Measurements from ENCODE around the gene S100A16.
"Not testable (repeated sequence)": the region's sequence is repeated elsewhere in the genome, so short reads cannot be mapped to it uniquely, and the experiment has no call there.

The S100A16 gene

DNA sequence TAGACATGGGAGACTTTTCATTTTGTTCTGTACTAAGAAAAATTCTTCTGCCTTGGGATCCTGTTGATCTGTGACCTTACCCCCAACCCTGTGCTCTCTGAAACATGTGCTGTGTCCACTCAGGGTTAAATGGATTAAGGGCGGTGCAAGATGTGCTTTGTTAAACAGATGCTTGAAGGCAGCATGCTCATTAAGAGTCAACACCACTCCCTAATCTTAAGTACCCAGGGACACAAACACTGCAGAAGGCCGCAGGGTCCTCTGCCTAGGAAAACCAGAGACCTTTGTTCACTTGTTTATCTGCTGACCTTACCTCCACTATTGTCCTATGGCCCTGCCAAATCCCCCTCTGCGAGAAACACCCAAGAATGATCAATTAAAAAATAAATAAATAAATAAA, 29.4 kb downstream of the S100A16 start:
- WGBS (ENCODE audit: extremely low coverage, insufficient coverage, low lambda C conversion rate): no CpG with 5 or more reads among the region's 3 CpGs
- not testable (repeated sequence) for H2BK15ac ChIP-seq (replicated peaks; ENCODE audit: low read depth); H2BK120ac ChIP-seq (ENCODE audit: low read depth, low read length); H4K8ac ChIP-seq (ENCODE audit: low read depth, low read length); H2BK5ac ChIP-seq (ENCODE audit: low read length); H3K23ac ChIP-seq (ENCODE audit: low read length); DNase-seq; H3K9ac ChIP-seq (ENCODE audit: low read length); H3K79me2 ChIP-seq (ENCODE audit: control insufficient read depth, insufficient read depth, low read length); H3K27ac ChIP-seq (ENCODE audit: low read depth, low read length); H3K27me3 ChIP-seq (ENCODE audit: insufficient read depth, low read length, poor library complexity); H3K4me3 ChIP-seq (ENCODE audit: low read length); H3K4ac ChIP-seq (ENCODE audit: low read depth, low read length); H3K56ac ChIP-seq (ENCODE audit: low read length); H3K18ac ChIP-seq (ENCODE audit: low read length); H3K4me1 ChIP-seq (ENCODE audit: control insufficient read depth, low read depth, low read length); H3K36me3 ChIP-seq (ENCODE audit: control insufficient read depth, insufficient read depth, low read length); H3K79me1 ChIP-seq (ENCODE audit: low read length); H4K5ac ChIP-seq (ENCODE audit: low read length); H3K4me2 ChIP-seq (ENCODE audit: low read length); H2AK5ac ChIP-seq (ENCODE audit: low read length)

DNA sequence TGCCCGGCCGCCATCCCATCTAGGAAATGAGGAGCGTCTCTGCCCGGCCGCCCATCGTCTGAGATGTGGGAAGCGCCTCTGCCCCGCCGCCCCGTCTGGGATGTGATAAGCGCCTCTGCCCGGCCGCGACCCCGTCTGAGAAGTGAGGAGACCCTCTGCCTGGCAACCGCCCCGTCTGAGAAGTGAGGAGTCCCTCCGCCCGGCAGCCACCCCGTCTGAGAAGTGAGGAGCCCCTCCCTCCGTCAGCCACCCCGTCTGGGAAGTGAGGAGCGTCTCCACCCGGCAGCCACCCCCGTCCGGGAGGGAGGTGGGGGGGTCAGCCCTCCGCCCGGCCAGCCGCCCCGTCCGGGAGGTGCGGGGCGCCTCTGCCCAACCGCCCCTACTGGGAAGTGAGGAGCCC, 30.1 kb downstream of the S100A16 start:
- H3K27me3 ChIP-seq (ENCODE audit: insufficient read depth, low read length, poor library complexity); H3K4me3 ChIP-seq (ENCODE audit: low read length); H2BK15ac ChIP-seq (replicated peaks; ENCODE audit: low read depth); H3K18ac ChIP-seq (ENCODE audit: low read length); H2BK5ac ChIP-seq (ENCODE audit: low read length); H3K79me2 ChIP-seq (ENCODE audit: control insufficient read depth, insufficient read depth, low read length); H3K56ac ChIP-seq (ENCODE audit: low read length); H2AK5ac ChIP-seq (ENCODE audit: low read length); H3K23ac ChIP-seq (ENCODE audit: low read length); H3K27ac ChIP-seq (ENCODE audit: low read depth, low read length); DNase-seq; H2BK120ac ChIP-seq (ENCODE audit: low read depth, low read length); H4K5ac ChIP-seq (ENCODE audit: low read length); H4K8ac ChIP-seq (ENCODE audit: low read depth, low read length); H3K9ac ChIP-seq (ENCODE audit: low read length); H3K4me1 ChIP-seq (ENCODE audit: control insufficient read depth, low read depth, low read length); H3K79me1 ChIP-seq (ENCODE audit: low read length); H3K4ac ChIP-seq (ENCODE audit: low read depth, low read length); H3K36me3 ChIP-seq (ENCODE audit: control insufficient read depth, insufficient read depth, low read length); H3K4me2 ChIP-seq (ENCODE audit: low read length): not testable (repeated sequence)
- no CpG with 5 or more reads among the region's 34 CpGs for WGBS (ENCODE audit: extremely low coverage, insufficient coverage, low lambda C conversion rate)

DNA sequence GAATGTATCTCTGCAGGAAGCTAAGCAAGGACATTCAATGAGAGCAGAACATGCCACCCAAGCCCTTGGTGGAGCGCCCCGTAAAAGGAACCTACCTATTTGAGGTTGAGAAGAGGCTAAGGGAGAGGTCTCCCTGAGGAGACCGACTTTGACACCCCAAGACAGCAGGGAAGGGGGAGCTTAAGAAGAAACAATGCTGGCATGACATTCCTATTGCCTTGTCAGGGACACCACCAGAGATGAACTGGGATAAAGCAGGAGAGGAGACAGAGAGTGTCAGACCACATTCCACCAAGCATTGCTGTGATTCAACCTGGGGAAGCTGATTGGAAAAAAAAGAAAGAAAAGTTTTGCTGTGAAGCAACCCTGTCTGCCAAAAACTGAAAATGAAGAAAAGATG, 34.0 kb downstream of the S100A16 start:
- WGBS (ENCODE audit: extremely low coverage, insufficient coverage, low lambda C conversion rate): no CpG with 5 or more reads among the region's 3 CpGs
- H3K36me3 ChIP-seq (ENCODE audit: control insufficient read depth, insufficient read depth, low read length): no peaks in the 10 kb centered on the region
- H3K9ac ChIP-seq (ENCODE audit: low read length): no peak overlapping the region
- H3K56ac ChIP-seq (ENCODE audit: low read length): peak overlapping the region; percentile 73
- H2BK120ac ChIP-seq (ENCODE audit: low read depth, low read length): no peak overlapping the region
- no peak overlapping the region for H4K5ac ChIP-seq (ENCODE audit: low read length)
- peak overlapping the region; percentile 85 for H2AK5ac ChIP-seq (ENCODE audit: low read length)
- no peak overlapping the region for H3K4ac ChIP-seq (ENCODE audit: low read depth, low read length)
- peak overlapping the region; percentile 93 for H3K27ac ChIP-seq (ENCODE audit: low read depth, low read length)
- no peak overlapping the region for H3K4me3 ChIP-seq (ENCODE audit: low read length)
- DNase-seq: peak; percentile 96
- H3K4me1 ChIP-seq (ENCODE audit: control insufficient read depth, low read depth, low read length): peaks cover 11% of the 10 kb centered on the region
- H3K4me2 ChIP-seq (ENCODE audit: low read length): no peak overlapping the region
- no peak overlapping the region for H2BK15ac ChIP-seq (replicated peaks; ENCODE audit: low read depth)
- no peak overlapping the region for H3K18ac ChIP-seq (ENCODE audit: low read length)
- no peaks in the 10 kb centered on the region for H3K79me1 ChIP-seq (ENCODE audit: low read length)
- H3K23ac ChIP-seq (ENCODE audit: low read length): no peak overlapping the region
- no peaks in the 10 kb centered on the region for H3K27me3 ChIP-seq (ENCODE audit: insufficient read depth, low read length, poor library complexity)
- H3K79me2 ChIP-seq (ENCODE audit: control insufficient read depth, insufficient read depth, low read length): no peaks in the 10 kb centered on the region
- peak overlapping the region; percentile 81 for H2BK5ac ChIP-seq (ENCODE audit: low read length)
- no peak overlapping the region for H4K8ac ChIP-seq (ENCODE audit: low read depth, low read length)

DNA sequence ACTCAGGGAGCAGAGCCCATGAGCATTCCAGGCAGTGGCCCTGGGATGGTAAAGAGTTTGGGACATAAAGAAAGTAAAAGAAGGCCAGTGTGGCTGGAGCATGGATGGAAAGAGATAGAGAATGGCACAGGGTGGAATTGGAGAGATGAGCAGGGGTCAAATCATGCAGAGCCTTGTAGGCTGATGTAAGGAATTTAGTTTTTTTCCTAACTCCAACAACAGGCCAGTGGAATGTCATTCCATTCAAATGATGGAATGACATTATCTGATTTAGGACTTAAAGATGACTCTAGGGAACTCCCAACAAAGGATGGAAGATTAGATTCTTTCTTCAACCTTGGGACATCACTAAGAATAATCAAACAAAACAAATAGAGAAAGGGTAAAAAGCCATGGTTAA, 34.4 kb downstream of the S100A16 start:
- Histone ChIP-seq H3K9ac (ENCODE audit: low read length) (no peak overlapping the region), H3K4me2 (ENCODE audit: low read length) (no peak overlapping the region), H3K4me1 (ENCODE audit: control insufficient read depth, low read depth, low read length) (peaks cover 11% of the 10 kb centered on the region), H4K5ac (ENCODE audit: low read length) (no peak overlapping the region), H3K18ac (ENCODE audit: low read length) (peak overlapping the region; percentile 33), H2BK120ac (ENCODE audit: low read depth, low read length) (peak overlapping the region; percentile 94), H3K4ac (ENCODE audit: low read depth, low read length) (peak overlapping the region; percentile 75), H2BK5ac (ENCODE audit: low read length) (peak overlapping the region; percentile 66), H4K8ac (ENCODE audit: low read depth, low read length) (no peak overlapping the region), H3K23ac (ENCODE audit: low read length) (peak overlapping the region; percentile 83), H2AK5ac (ENCODE audit: low read length) (no peak overlapping the region), H3K79me1 (ENCODE audit: low read length) (no peaks in the 10 kb centered on the region), H3K36me3 (ENCODE audit: control insufficient read depth, insufficient read depth, low read length) (no peaks in the 10 kb centered on the region), H3K4me3 (ENCODE audit: low read length) (no peak overlapping the region), H3K79me2 (ENCODE audit: control insufficient read depth, insufficient read depth, low read length) (no peaks in the 10 kb centered on the region), H3K56ac (ENCODE audit: low read length) (peak overlapping the region; percentile 78), H2BK15ac (replicated peaks; ENCODE audit: low read depth) (peak overlapping the region; percentile 75), H3K27me3 (ENCODE audit: insufficient read depth, low read length, poor library complexity) (no peaks in the 10 kb centered on the region), H3K27ac (ENCODE audit: low read depth, low read length) (peak overlapping the region; percentile 76)
- DNase-seq: peak; percentile 96

DNA sequence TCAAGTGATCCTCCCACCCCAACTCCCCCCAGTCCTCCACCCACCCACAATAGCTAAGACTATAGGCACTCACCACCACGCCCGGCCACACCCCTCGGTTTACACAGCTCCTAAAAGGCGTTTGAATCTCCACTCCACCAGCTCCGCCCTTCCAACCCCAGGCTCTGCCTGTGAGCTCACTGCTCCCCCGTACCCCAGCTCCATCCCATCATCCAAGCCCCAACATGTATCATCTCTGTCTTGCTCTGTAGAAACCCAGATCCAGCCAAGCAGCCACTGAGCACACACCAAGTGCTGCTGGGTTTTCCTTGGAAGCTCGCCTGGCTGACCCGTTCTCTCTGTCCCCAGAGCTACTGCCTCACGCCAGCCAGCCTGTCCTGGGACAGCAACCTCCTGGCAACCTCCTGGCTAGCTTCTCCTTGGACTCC, 35.3 kb downstream of the S100A16 start:
- Histone ChIP-seq H3K4me3 (ENCODE audit: low read length) (no peak overlapping the region), H3K79me1 (ENCODE audit: low read length) (no peaks in the 10 kb centered on the region), H3K18ac (ENCODE audit: low read length) (peak overlapping the region; percentile 13), H3K27me3 (ENCODE audit: insufficient read depth, low read length, poor library complexity) (no peaks in the 10 kb centered on the region), H4K8ac (ENCODE audit: low read depth, low read length) (no peak overlapping the region), H3K4me2 (ENCODE audit: low read length) (no peak overlapping the region), H2BK15ac (replicated peaks; ENCODE audit: low read depth) (no peak overlapping the region), H3K56ac (ENCODE audit: low read length) (peak overlapping the region; percentile 70), H2BK5ac (ENCODE audit: low read length) (peak overlapping the region; percentile 14), H2BK120ac (ENCODE audit: low read depth, low read length) (peak overlapping the region; percentile 14), H3K23ac (ENCODE audit: low read length) (no peak overlapping the region), H4K5ac (ENCODE audit: low read length) (no peak overlapping the region), H3K79me2 (ENCODE audit: control insufficient read depth, insufficient read depth, low read length) (no peaks in the 10 kb centered on the region), H3K4ac (ENCODE audit: low read depth, low read length) (peak overlapping the region; percentile 64), H3K27ac (ENCODE audit: low read depth, low read length) (peak overlapping the region; percentile 31), H2AK5ac (ENCODE audit: low read length) (peak overlapping the region; percentile 81), H3K4me1 (ENCODE audit: control insufficient read depth, low read depth, low read length) (peaks cover 11% of the 10 kb centered on the region), H3K9ac (ENCODE audit: low read length) (no peak overlapping the region), H3K36me3 (ENCODE audit: control insufficient read depth, insufficient read depth, low read length) (no peaks in the 10 kb centered on the region)
- peak; percentile 39 for DNase-seq
- WGBS (ENCODE audit: extremely low coverage, insufficient coverage, low lambda C conversion rate): no CpG with 5 or more reads among the region's 9 CpGs

DNA sequence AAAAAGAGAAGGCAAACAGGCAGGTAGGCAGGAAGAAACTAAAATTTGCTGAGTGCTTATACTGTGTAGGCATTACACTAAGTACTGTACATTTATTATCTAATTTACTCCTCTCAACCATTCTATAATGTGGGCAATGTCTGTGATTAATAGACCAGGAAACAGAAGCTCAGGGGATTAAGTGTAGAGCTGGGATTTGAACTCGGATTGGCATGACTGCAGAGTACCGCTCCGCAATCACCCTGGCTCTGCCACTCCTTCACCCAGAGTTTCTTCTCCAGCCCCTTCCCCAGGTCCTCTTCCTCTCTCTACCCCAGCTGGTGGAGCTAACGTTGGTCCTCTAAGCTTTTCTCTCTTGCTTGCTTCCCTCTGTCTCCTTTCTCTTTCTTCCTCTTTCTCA, 35.8 kb downstream of the S100A16 start:
- Histone ChIP-seq H2BK15ac (replicated peaks; ENCODE audit: low read depth) (no peak overlapping the region), H4K8ac (ENCODE audit: low read depth, low read length) (no peak overlapping the region)
- WGBS (ENCODE audit: extremely low coverage, insufficient coverage, low lambda C conversion rate): no CpG with 5 or more reads among the region's 4 CpGs

More for the DNA sequence above, 35.8 kb downstream of the S100A16 start:
- H3K56ac ChIP-seq (ENCODE audit: low read length): no peak overlapping the region
- H3K4me3 ChIP-seq (ENCODE audit: low read length): no peak overlapping the region
- H2BK120ac ChIP-seq (ENCODE audit: low read depth, low read length): no peak overlapping the region
- peak overlapping the region; percentile 64 for H3K4ac ChIP-seq (ENCODE audit: low read depth, low read length)
- H3K79me2 ChIP-seq (ENCODE audit: control insufficient read depth, insufficient read depth, low read length): no peaks in the 10 kb centered on the region
- H2BK5ac ChIP-seq (ENCODE audit: low read length): no peak overlapping the region
- H3K4me2 ChIP-seq (ENCODE audit: low read length): no peak overlapping the region
- no peak overlapping the region for H3K9ac ChIP-seq (ENCODE audit: low read length)
- peaks cover 11% of the 10 kb centered on the region for H3K4me1 ChIP-seq (ENCODE audit: control insufficient read depth, low read depth, low read length)
- no peak overlapping the region for H3K18ac ChIP-seq (ENCODE audit: low read length)
- H4K5ac ChIP-seq (ENCODE audit: low read length): no peak overlapping the region
- no peak for DNase-seq
- H2AK5ac ChIP-seq (ENCODE audit: low read length): no peak overlapping the region
- no peak overlapping the region for H3K23ac ChIP-seq (ENCODE audit: low read length)
- no peaks in the 10 kb centered on the region for H3K79me1 ChIP-seq (ENCODE audit: low read length)
- H3K36me3 ChIP-seq (ENCODE audit: control insufficient read depth, insufficient read depth, low read length): no peaks in the 10 kb centered on the region
- no peak overlapping the region for H3K27ac ChIP-seq (ENCODE audit: low read depth, low read length)
- H3K27me3 ChIP-seq (ENCODE audit: insufficient read depth, low read length, poor library complexity): no peaks in the 10 kb centered on the region
